MM.1S (cell line): ENCODE data around the gene RCSD1.
"Not testable (repeated sequence)": the region's sequence is repeated elsewhere in the genome, so short reads cannot be mapped to it uniquely, and the experiment has no call there.

Experiments used
- DNase-seq: peaks from one replicate; pipeline ENCODE4 v3.0.0-alpha.2; 2015
- H2AFZ ChIP-seq: fragments of 300-600 bp; sonication (generic); 2 replicates; pipeline ENCODE4 v1.6.0; 2016; ENCODE audit warnings: antibody characterized with exemption, low read length
- H3F3A ChIP-seq: fragments of 300-600 bp; sonication (generic); 2 replicates; pipeline ENCODE4 v1.6.1; 2016; ENCODE audit warnings: mild to moderate bottlenecking, antibody characterized with exemption, low read length, moderate library complexity, mixed read lengths; ENCODE audit not compliant: insufficient read depth
- H3K27ac ChIP-seq: fragments of 300-600 bp; sonication (generic); 2 replicates; pipeline ENCODE4 v1.5.1; 2016; ENCODE audit warnings: mild to moderate bottlenecking, low read length
- H3K27me3 ChIP-seq: fragments of 300-600 bp; sonication (generic); replicated peaks from 2 replicates; pipeline ENCODE4 v1.6.0; 2016; ENCODE audit warnings: low read length; ENCODE audit not compliant: insufficient read depth
- H3K36me3 ChIP-seq: fragments of 300-600 bp; sonication (generic); replicated peaks from 2 replicates; pipeline ENCODE4 v1.6.1; 2016; ENCODE audit warnings: mild to moderate bottlenecking, low read length, mixed read lengths; ENCODE audit not compliant: insufficient read depth
- H3K4me1 ChIP-seq: fragments of 300-600 bp; sonication (generic); 2 replicates; pipeline ENCODE4 v1.6.1; 2016; ENCODE audit warnings: low read length, mixed read lengths
- H3K4me2 ChIP-seq: fragments of 300-600 bp; sonication (generic); 2 replicates; pipeline ENCODE4 v1.6.0; 2016; ENCODE audit warnings: low read depth, low read length
- H3K4me3 ChIP-seq: fragments of 300-600 bp; sonication (generic); 2 replicates; pipeline ENCODE4 v1.5.1; 2016; ENCODE audit warnings: low read length, mixed read lengths
- H3K79me2 ChIP-seq: fragments of 300-600 bp; sonication (generic); 2 replicates; pipeline ENCODE4 v1.6.1; 2016; ENCODE audit warnings: mixed run types, low read length, mixed read lengths
- H3K9ac ChIP-seq: fragments of 300-600 bp; sonication (generic); 2 replicates; pipeline ENCODE4 v1.6.1; 2016; ENCODE audit warnings: low read length, mixed read lengths
- H3K9me2 ChIP-seq: fragments of 300-600 bp; sonication (generic); replicated peaks from 2 replicates; pipeline ENCODE4 v1.6.1; 2016; ENCODE audit warnings: mild to moderate bottlenecking, low read length, mixed read lengths; ENCODE audit not compliant: insufficient read depth
- H3K9me3 ChIP-seq: fragments of 300-600 bp; sonication (generic); replicated peaks from 2 replicates; pipeline ENCODE4 v1.6.1; 2016; ENCODE audit warnings: mild to moderate bottlenecking, low read length, mixed read lengths; ENCODE audit not compliant: insufficient read depth
- H4K20me1 ChIP-seq: fragments of 300-600 bp; sonication (generic); 2 replicates; pipeline ENCODE4 v1.6.1; 2016; ENCODE audit warnings: mild to moderate bottlenecking, low read length, moderate library complexity, mixed read lengths; ENCODE audit not compliant: insufficient read depth
- CTCF ChIP-seq: fragments of 300-600 bp; sonication (generic); IDR thresholded peaks from 2 replicates; pipeline ENCODE4 v1.5.1; 2016; ENCODE audit warnings: antibody characterized with exemption, low read length, mixed read lengths
- EZH2 ChIP-seq: fragments of 300-600 bp; sonication (generic); optimal IDR thresholded peaks from 2 replicates; pipeline ENCODE3; 2017; ENCODE audit warnings: low read depth, mild to moderate bottlenecking, antibody characterized with exemption, low read length, mixed read lengths
- EZH2phosphoT487 ChIP-seq: fragments of 300-600 bp; sonication (generic); IDR thresholded peaks from 2 replicates; pipeline ENCODE4 v1.6.1; 2018; ENCODE audit warnings: antibody characterized with exemption, low read length

Gene RCSD1

DNA sequence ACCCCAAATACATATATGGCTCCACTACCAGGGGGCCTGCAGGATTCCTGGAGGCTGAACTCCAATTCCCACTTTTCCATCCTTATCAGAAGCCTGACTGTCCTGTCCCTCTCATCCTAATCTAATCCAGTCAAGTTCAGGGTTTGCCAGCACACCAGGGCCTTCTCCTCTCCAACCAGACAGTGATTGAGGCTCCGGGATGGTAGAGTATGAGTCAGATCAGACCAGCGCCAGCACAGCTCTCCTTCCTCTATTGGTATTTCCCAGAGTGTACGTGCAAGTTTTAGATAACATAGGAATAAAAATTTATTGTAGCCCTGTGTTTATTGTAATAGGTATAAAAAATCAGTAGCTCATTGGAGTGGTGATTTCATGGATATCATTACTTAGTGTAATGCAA, 24.5 kb upstream of the RCSD1 start:
- Histone ChIP-seq H2AFZ (no peak overlapping the region), H3K79me2 (no peaks in the 10 kb centered on the region), H3K27ac (no peak overlapping the region), H3K4me1 (peaks cover 3% of the 10 kb centered on the region), H3K9ac (no peak overlapping the region), H3K27me3 (no peaks in the 10 kb centered on the region), H3K9me3 (no peaks in the 10 kb centered on the region), H4K20me1 (no peaks in the 10 kb centered on the region), H3K4me3 (no peak overlapping the region), H3F3A (no peaks in the 10 kb centered on the region), H3K9me2 (no peaks in the 10 kb centered on the region), H3K4me2 (no peak overlapping the region), H3K36me3 (no peaks in the 10 kb centered on the region)
- DNase-seq = no peak
- TF ChIP-seq EZH2phosphoT487 = no peak
- no peak for TF ChIP-seq CTCF
- no peak for TF ChIP-seq EZH2

- H3K27me3 ChIP-seq = no peaks in the 10 kb centered on the region
- DNase-seq = no peak
- H3K27ac ChIP-seq = no peak overlapping the region
- no peaks in the 10 kb centered on the region for H3K9me2 ChIP-seq
- no peak overlapping the region for H3K9ac ChIP-seq
- no peaks in the 10 kb centered on the region for H4K20me1 ChIP-seq
- TF ChIP-seq CTCF (no peak), EZH2phosphoT487 (no peak), EZH2 (no peak)
- H2AFZ ChIP-seq = no peak overlapping the region
- H3K36me3 ChIP-seq = no peaks in the 10 kb centered on the region
- H3K4me2 ChIP-seq = no peak overlapping the region
- H3K79me2 ChIP-seq = no peaks in the 10 kb centered on the region
- H3K4me1 ChIP-seq = peaks cover 7% of the 10 kb centered on the region
- no peak overlapping the region for H3K4me3 ChIP-seq
- H3F3A ChIP-seq = no peaks in the 10 kb centered on the region
- H3K9me3 ChIP-seq = no peaks in the 10 kb centered on the region
These were observed 18.0 kb upstream of the RCSD1 start for GRCh38 chr1:167611983-167612382.

- Histone ChIP-seq H4K20me1 (no peaks in the 10 kb centered on the region), H3K9ac (no peak overlapping the region), H3K79me2 (no peaks in the 10 kb centered on the region), H3K4me3 (no peak overlapping the region), H3K4me1 (peaks cover 15% of the 10 kb centered on the region), H3K9me2 (no peaks in the 10 kb centered on the region), H3K27ac (no peak overlapping the region), H3F3A (no peaks in the 10 kb centered on the region; the same call in 1 of the 2 replicates), H3K36me3 (no peaks in the 10 kb centered on the region), H3K9me3 (no peaks in the 10 kb centered on the region), H3K4me2 (no peak overlapping the region), H3K27me3 (no peaks in the 10 kb centered on the region), H2AFZ (no peak overlapping the region)
- no peak for TF ChIP-seq EZH2phosphoT487
- no peak for TF ChIP-seq EZH2
- no peak for TF ChIP-seq CTCF
- no peak for DNase-seq
These were observed 17.2 kb upstream of the RCSD1 start for GRCh38 chr1:167612587-167613385.

DNA sequence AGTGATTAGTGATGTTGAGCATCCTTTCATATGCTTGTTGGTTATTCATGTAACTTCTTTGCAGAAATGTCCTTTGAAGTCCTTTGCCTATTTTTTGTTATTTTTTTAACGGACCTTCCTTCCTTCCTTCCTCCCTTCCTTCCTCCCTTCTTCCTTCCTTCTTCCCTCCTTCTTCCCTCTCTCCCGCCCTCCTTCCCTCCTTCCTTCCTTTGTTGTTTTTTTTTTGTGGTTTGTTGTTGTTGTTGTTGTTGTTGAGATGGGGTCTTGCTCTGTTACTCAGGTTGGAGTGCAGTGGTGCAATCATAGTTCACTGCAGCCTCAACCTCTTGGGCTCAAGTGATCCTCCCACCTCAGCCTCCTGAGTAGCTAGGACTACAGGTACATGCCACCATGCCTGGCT, 16.0 kb upstream of the RCSD1 start:
- not testable (repeated sequence) for H3K4me3 ChIP-seq, DNase-seq, H3K36me3 ChIP-seq, H3K27ac ChIP-seq, H3K9ac ChIP-seq, H3K27me3 ChIP-seq, H3K9me2 ChIP-seq, H3K4me2 ChIP-seq, H4K20me1 ChIP-seq, H2AFZ ChIP-seq, H3K79me2 ChIP-seq, H3F3A ChIP-seq, H3K9me3 ChIP-seq
- peaks cover 21% of the 10 kb centered on the region for H3K4me1 ChIP-seq
